H9 (cell line): ENCODE measurements around the gene ARHGEF7. TPM values are rescaled to one million over a fixed set of nuclear protein-coding genes. Genes with fewer than 3 reads are reported as not detected.

ENCODE experiments used
- DNase-seq: peaks from one replicate; pipeline ENCODE4 v3.0.0-alpha.2; 2017
- H2AFZ ChIP-seq: one replicate; pipeline ENCODE4 v1.6.1; 2013; ENCODE audit warnings: mild to moderate bottlenecking, low read length, control low read depth, moderate library complexity
- H2AK5ac ChIP-seq: 2 replicates; pipeline ENCODE4 v1.6.1; 2013; ENCODE audit warnings: low read length, control low read depth, mixed read lengths; ENCODE audit not compliant: insufficient read length
- H2BK120ac ChIP-seq: one replicate; pipeline ENCODE4 v1.6.1; 2013; ENCODE audit warnings: low read depth, mild to moderate bottlenecking, low read length, control low read depth, inconsistent platforms; ENCODE audit not compliant: poor library complexity, severe bottlenecking
- H2BK12ac ChIP-seq: 2 replicates; pipeline ENCODE4 v1.6.1; 2013; ENCODE audit warnings: low read length, control low read depth, mixed read lengths, low read depth; ENCODE audit not compliant: insufficient read length
- H2BK15ac ChIP-seq: 2 replicates; pipeline ENCODE4 v1.6.1; 2013; ENCODE audit warnings: low read depth, low read length, control low read depth
- H2BK20ac ChIP-seq: one replicate; pipeline ENCODE4 v1.6.1; 2013; ENCODE audit warnings: low read depth, mild to moderate bottlenecking, low read length, control low read depth, inconsistent platforms; ENCODE audit not compliant: poor library complexity, severe bottlenecking
- H2BK5ac ChIP-seq: 2 replicates; pipeline ENCODE4 v1.6.1; 2013; ENCODE audit warnings: low read length, control low read depth, mixed read lengths; ENCODE audit not compliant: insufficient read length
- H3K14ac ChIP-seq: 2 replicates; pipeline ENCODE4 v1.6.1; 2013; ENCODE audit warnings: low read length, control low read depth; ENCODE audit not compliant: insufficient read depth
- H3K18ac ChIP-seq: 2 replicates; pipeline ENCODE4 v1.6.1; 2013; ENCODE audit warnings: low read depth, mild to moderate bottlenecking, mixed read lengths, low read length, control low read depth; ENCODE audit not compliant: insufficient read length
- H3K23ac ChIP-seq: 2 replicates; pipeline ENCODE4 v1.6.1; 2013; ENCODE audit warnings: low read length, control low read depth, mixed read lengths, low read depth; ENCODE audit not compliant: insufficient read length
- H3K23me2 ChIP-seq: 2 replicates; pipeline ENCODE4 v1.6.1; 2013; ENCODE audit warnings: low read depth, mild to moderate bottlenecking, mixed read lengths, low read length, control low read depth; ENCODE audit not compliant: insufficient read length, poor library complexity, severe bottlenecking
- H3K27ac ChIP-seq: 2 replicates; pipeline ENCODE4 v1.5.1; 2013; ENCODE audit warnings: low read length, control low read depth, mixed read lengths, low read depth; ENCODE audit not compliant: insufficient read length
- H3K27me3 ChIP-seq: 2 replicates; pipeline ENCODE4 v1.6.1; 2013; ENCODE audit warnings: low read length, control low read depth, inconsistent platforms; ENCODE audit not compliant: insufficient read depth
- H3K4ac ChIP-seq: 2 replicates; pipeline ENCODE4 v1.6.1; 2013; ENCODE audit warnings: low read depth, mild to moderate bottlenecking, control low read depth, inconsistent platforms, low read length, moderate library complexity
- H3K4me1 ChIP-seq: 2 replicates; pipeline ENCODE4 v1.6.1; 2013; ENCODE audit warnings: low read length, control low read depth, inconsistent platforms; ENCODE audit not compliant: insufficient read depth
- H3K4me2 ChIP-seq: 2 replicates; pipeline ENCODE4 v1.6.1; 2013; ENCODE audit warnings: low read length, control low read depth, mixed read lengths; ENCODE audit not compliant: insufficient read length, insufficient read depth
- H3K56ac ChIP-seq: 2 replicates; pipeline ENCODE4 v1.6.1; 2013; ENCODE audit warnings: low read depth, mild to moderate bottlenecking, mixed read lengths, low read length, control low read depth; ENCODE audit not compliant: insufficient read length
- H3K79me1 ChIP-seq: 2 replicates; pipeline ENCODE4 v1.6.1; 2013; ENCODE audit warnings: low read depth, mild to moderate bottlenecking, moderate library complexity, low read length, control low read depth, inconsistent platforms; ENCODE audit not compliant: insufficient read depth, poor library complexity, severe bottlenecking
- H3K79me2 ChIP-seq: 2 replicates; pipeline ENCODE4 v1.6.1; 2013; ENCODE audit warnings: low read length, control low read depth, inconsistent platforms; ENCODE audit not compliant: insufficient read depth
- H3K9ac ChIP-seq: 2 replicates; pipeline ENCODE4 v1.6.1; 2013; ENCODE audit warnings: low read length, control low read depth, mixed read lengths; ENCODE audit not compliant: insufficient read length; ENCODE audit errors: extremely low read depth
- H3K9me3 ChIP-seq: one replicate; pipeline ENCODE4 v1.6.1; 2013; ENCODE audit warnings: low read depth, low read length, inconsistent platforms; ENCODE audit not compliant: control insufficient read depth
- H3T11ph ChIP-seq: one replicate; pipeline ENCODE4 v1.6.1; 2013; ENCODE audit warnings: mild to moderate bottlenecking, low read length, control low read depth, inconsistent platforms
- H4K20me1 ChIP-seq: one replicate; pipeline ENCODE4 v1.6.1; 2013; ENCODE audit not compliant: control insufficient read depth, insufficient read length, insufficient read depth
- H4K5ac ChIP-seq: 2 replicates; pipeline ENCODE4 v1.6.1; 2013; ENCODE audit warnings: low read depth, mild to moderate bottlenecking, mixed read lengths, low read length, control low read depth; ENCODE audit not compliant: insufficient read length
- H4K8ac ChIP-seq: replicated peaks from 2 replicates; pipeline ENCODE4 v1.6.1; 2013; ENCODE audit warnings: low read length, control low read depth, mixed read lengths, low read depth; ENCODE audit not compliant: insufficient read length
- H4K91ac ChIP-seq: 2 replicates; pipeline ENCODE4 v1.6.1; 2013; ENCODE audit warnings: low read depth, mild to moderate bottlenecking, moderate library complexity, mixed read lengths, low read length, control low read depth; ENCODE audit not compliant: insufficient read length
- H3K27ac Mint-ChIP-seq, 3 experiments: 2 replicates in 2 of 3; 3 replicates in 1 of 3; pipeline ENCODE4 v1.8.0; 2020 to 2021; ENCODE audit warnings: mixed read lengths in 3 of 3, mild to moderate bottlenecking in 1 of 3, moderate library complexity in 1 of 3
- H3K27me3 Mint-ChIP-seq: 2 replicates; pipeline ENCODE4 v1.8.0; 2021; ENCODE audit warnings: low read depth, mild to moderate bottlenecking, moderate library complexity, mixed read lengths
- H3K36me3 Mint-ChIP-seq, 3 experiments: 2 replicates in 2 of 3; 3 replicates in 1 of 3; pipeline ENCODE4 v1.8.0; 2020 to 2021; ENCODE audit warnings: low read depth in 3 of 3, mixed read lengths in 3 of 3; ENCODE audit not compliant: insufficient read depth in 1 of 3
- H3K4me1 Mint-ChIP-seq, 2 experiments: 2 replicates each; pipeline ENCODE4 v1.8.0; 2020; ENCODE audit warnings: mixed read lengths in 2 of 2
- H3K4me3 Mint-ChIP-seq, 2 experiments: 2 replicates in 1 of 2; 3 replicates in 1 of 2; pipeline ENCODE4 v1.8.0; 2020 to 2021; ENCODE audit warnings: mild to moderate bottlenecking in 2 of 2, mixed read lengths in 2 of 2, moderate library complexity in 1 of 2
- H3K9me3 Mint-ChIP-seq, 2 experiments: 2 replicates in 1 of 2; 3 replicates in 1 of 2; pipeline ENCODE4 v1.8.0; 2020; ENCODE audit warnings: mild to moderate bottlenecking in 2 of 2, mixed read lengths in 2 of 2, moderate library complexity in 1 of 2
- CTCF ChIP-seq: fragments of 200-600 bp; sonication (generic); conservative IDR thresholded peaks from 3 replicates; pipeline ENCODE4 v1.8.0; 2021; ENCODE audit warnings: antibody characterized with exemption, mild to moderate bottlenecking
- WGBS: extraction: QIAGEN DNeasy Blood & Tissue Kit; methylation state at CpG from one replicate; pipeline ENCODE4 v1.1.7; 2013; ENCODE audit warnings: missing lambda C conversion rate, low lambda C conversion rate, mixed read lengths; ENCODE audit not compliant: insufficient read length; ENCODE audit errors: extremely low coverage; 5-methylcytosine and 5-hydroxymethylcytosine counted together
- total RNA-seq: library from RNA; stranded (reverse); gene quantifications from 2 replicates; pipeline ENCODE4 v1.2.1, GENCODE V29; 2021

Gene ARHGEF7
- total RNA-seq, 1 experiment from 2014 or later: 51.9 TPM

- H2BK12ac ChIP-seq: no peak overlapping the region
- no peak overlapping the region for H4K5ac ChIP-seq
- H3K27ac ChIP-seq: no peak overlapping the region
- H3K27me3 ChIP-seq: no peaks in the 10 kb centered on the region
- no peaks in the 10 kb centered on the region for H4K20me1 ChIP-seq
- no peak overlapping the region for H2BK120ac ChIP-seq
- H2BK5ac ChIP-seq: no peak overlapping the region
- Mint-ChIP-seq H3K27me3 (no peaks in the 10 kb centered on the region), H3K36me3 (peaks cover 52 to 75% (median 70%) of the 10 kb centered on the region in 3 experiments), H3K4me1 (no peaks in the 10 kb centered on the region), H3K9me3 (peaks cover 6 to 7% of the 10 kb centered on the region in 2 experiments; a peak in 4 of 5 replicates), H3K27ac (no peak overlapping the region), H3K4me3 (no peak overlapping the region)
- no peak overlapping the region for H2AK5ac ChIP-seq
- H3K4ac ChIP-seq: no peak overlapping the region
- no peak for DNase-seq
- H2BK20ac ChIP-seq: no peak overlapping the region
- H3K23me2 ChIP-seq: no peaks in the 10 kb centered on the region
- H3K4me2 ChIP-seq: no peak overlapping the region
- no peaks in the 10 kb centered on the region for H3K79me1 ChIP-seq
- no CpG with 5 or more reads among the region's 11 CpGs for WGBS
- no peak overlapping the region for H2AFZ ChIP-seq
- H3K14ac ChIP-seq: no peak overlapping the region
- peaks cover 4% of the 10 kb centered on the region for H3K9me3 ChIP-seq
- H3K79me2 ChIP-seq: peaks cover 2% of the 10 kb centered on the region; the same call in 1 of the 2 replicates
- TF ChIP-seq CTCF: no peak
- H2BK15ac ChIP-seq: no peak overlapping the region
- H3K56ac ChIP-seq: no peak overlapping the region
- H4K8ac ChIP-seq: no peak overlapping the region
- no peak overlapping the region for H3K18ac ChIP-seq
- no peak overlapping the region for H3K23ac ChIP-seq
- H3K4me1 ChIP-seq: no peaks in the 10 kb centered on the region
- H3K9ac ChIP-seq: no peak overlapping the region
- no peak overlapping the region for H4K91ac ChIP-seq
- H3T11ph ChIP-seq: no peak overlapping the region
Observed at GRCh38 chr13:111303559-111303958, 188.4 kb downstream of the ARHGEF7 start.
